Measurements from ENCODE around the gene CARD8.

Gene CARD8

DNA sequence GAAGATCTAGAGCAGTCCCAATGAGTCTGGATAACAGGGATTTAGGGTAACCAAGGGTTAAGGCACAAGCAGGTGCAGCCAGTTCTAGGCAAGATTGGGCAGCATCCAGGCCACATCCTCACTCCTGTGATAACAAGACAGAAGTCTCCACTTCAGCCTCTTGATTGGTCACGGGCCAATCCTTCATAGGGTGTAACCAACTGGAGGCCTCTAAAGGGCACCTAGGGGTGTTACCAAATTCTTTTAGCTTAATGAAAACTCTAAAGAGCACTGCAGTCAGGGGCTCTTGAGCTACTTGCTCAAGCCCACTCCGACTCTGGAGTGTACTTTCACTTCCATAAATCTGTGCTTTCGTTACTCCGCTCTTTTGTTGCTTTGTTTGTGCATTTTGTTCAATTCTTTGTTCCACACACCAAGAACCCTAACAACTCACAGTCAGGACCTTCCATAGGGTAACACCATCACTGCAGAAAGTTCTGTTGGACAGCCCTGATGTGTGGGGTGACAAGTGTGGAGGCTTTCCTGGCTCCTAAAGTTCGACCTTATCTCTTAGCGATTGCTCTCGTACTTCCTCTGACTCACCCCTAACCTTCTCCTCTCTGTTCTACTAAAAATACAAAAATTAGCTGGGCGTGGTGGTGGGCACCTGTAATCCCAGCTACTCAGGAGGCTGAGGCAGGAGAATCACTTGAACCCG, 49.2 kb downstream of the CARD8 start:
- DNase-seq, result no peak

DNA sequence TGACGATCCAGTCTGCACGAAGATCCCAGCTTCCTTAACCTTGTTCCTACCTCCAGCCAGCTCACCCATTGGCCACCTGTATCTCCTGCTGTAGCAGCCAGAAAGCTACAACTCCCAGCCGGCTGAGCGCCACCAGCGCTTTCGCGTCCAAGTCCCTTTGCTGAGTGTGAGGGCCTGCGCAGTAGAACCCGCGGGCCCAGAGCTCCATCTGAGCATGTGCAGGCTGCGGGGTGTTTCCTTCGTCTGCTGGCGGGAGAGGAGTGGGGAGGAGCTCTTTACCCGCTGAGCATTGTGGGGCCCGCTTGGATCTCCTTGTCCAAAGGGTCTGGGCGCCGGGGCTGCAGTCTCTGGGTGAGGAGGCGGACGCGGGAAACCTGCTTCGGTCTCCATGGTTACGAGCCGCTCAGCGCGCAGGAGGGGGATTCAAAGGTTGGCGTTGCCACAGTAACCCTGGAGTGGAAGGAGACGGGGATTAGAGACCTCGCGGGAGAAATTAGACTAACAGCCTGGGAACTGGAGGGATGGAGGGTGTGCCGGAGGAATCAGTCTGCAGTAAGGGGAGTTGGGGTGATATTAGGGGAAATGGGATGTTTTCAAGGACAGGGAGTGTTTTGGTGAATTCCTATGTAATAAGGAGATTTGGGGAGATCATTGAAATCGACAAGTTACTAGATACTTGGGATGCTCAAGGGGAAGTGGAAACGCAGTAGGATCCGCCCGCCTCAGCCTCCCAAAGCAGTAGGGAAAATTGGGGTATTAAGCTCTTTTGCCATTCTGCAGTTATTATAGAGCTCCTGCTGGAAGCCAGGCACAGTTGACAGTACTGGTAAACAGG, 51.7 kb downstream of the CARD8 start:
- peak; percentile 99 to 100 for DNase-seq

DNA sequence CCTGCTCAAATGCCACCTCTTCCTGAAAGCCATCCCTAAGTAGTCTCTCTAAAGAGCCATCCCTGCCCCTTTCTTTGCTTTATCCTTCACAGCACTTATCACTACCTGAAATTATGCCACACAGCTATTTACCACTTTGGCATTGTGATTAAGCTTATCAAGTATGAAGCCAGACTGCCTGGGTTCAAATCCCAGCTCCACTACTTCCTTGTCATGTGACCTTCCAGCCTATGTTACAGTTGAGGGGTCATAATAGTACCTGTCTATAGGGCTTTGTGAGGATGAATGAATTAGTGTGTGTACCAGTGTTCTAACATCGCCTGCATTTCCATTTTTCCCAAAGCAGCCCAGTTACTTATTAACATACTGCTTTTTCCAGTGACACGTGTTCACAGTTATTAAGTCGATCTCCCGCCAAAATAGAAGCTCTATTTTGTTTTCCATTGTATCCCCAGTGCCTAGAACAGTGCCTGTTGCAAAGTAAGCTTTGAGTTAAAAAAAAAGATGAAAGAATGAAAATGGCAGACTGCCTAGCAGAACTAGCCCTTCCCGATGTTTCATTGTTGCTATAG, 52.4 kb downstream of the CARD8 start:
- DNase-seq, result no peak

- DNase-seq, result no peak
Measured at GRCh38 chr19:48196933-48197665, 58.6 kb downstream of the CARD8 start.

- DNase-seq, result no peak
Measured at GRCh38 chr19:48196321-48196763, 59.4 kb downstream of the CARD8 start.

- DNase-seq, result no peak
Measured at GRCh38 chr19:48194844-48195830, 60.6 kb downstream of the CARD8 start.

DNA sequence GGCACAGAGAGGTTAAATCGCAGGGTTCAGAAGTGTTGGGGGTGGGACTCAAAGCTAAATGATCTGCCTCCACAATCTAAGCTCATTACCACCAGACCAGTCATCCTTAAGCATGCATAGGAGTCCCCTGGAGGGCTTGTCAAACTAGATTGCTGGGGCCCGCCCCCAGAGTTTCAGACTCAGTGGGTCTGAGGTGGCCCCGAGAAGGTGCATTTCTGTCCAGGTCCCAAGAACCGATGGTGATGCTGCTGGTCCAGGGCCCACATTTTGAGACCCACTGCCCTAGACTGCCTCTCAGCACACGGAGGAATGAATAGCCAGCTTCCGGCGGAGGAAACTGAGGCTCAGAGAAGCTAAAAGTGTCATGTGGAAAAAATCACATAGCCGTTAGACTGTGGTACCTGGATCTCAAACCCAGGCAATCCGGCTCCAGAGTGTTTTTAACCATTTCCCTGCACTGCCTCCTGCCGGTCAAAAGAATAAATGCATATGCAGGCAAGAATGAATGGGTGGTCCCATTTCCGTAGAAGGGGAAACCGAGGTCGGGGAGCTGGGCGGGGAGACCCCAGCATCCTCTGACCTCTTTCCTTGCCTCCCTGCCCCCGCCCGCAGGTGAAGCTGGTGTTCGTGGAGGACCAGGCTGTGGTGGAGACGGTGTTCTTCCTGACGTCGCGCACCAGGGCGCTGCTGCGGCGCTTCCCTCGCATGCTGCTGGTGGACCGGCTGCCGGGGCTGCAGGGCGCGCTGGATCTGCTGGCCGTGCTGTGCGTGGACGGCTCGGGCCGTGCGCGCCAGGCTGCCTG, 61.5 kb downstream of the CARD8 start:
- DNase-seq, result no peak

DNA sequence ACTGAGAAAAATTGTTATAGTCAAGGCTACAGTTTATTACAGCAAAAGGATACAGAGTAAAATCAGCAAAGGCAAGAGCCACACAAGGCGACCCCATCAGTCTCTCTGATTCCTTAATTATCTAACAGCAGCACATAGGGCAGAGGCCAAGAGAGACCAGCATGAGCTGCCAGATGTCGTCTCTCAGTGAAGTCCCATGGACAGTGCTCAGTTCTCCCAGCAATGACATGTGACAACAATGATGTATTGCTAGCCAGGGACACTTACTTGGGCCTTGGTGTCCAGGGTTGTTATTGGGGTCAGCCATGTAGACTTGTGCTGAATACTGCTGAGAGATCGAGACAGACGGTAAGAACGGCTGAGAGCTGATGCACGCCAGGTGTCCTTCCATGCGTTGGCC, 63.0 kb downstream of the CARD8 start:
- DNase-seq, result no peak

- no peak for DNase-seq
Measured at GRCh38 chr19:48190885-48191284, 64.8 kb downstream of the CARD8 start.

DNA sequence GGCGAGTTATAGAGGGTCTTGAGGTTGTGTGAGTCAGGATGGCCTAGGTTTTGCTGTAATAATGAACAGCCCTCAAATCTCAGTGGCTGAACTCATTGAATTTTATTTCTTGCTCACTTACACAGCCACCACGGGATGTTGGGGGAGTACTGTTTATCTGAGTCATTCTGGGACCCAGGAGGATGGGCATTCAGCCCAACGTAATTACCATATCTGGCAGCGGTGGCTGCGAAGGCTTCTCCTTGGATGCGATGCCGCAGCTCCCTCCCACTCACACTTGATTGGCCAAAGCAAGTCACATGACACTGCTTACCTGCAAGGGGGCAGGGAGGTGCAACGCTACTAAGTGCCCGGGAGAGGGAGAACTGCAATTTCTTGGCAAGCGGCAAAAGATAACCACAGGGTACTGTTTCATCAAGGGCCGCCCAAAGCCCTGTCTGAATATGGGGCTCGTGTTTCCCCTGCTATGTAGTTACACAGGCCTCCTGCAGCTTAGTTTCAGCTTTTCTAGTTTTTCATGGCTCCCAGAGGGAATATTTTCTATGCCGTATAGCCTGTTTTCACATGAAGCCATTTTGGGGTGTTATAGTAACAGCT, 65.3 kb downstream of the CARD8 start:
- no peak for DNase-seq

DNA sequence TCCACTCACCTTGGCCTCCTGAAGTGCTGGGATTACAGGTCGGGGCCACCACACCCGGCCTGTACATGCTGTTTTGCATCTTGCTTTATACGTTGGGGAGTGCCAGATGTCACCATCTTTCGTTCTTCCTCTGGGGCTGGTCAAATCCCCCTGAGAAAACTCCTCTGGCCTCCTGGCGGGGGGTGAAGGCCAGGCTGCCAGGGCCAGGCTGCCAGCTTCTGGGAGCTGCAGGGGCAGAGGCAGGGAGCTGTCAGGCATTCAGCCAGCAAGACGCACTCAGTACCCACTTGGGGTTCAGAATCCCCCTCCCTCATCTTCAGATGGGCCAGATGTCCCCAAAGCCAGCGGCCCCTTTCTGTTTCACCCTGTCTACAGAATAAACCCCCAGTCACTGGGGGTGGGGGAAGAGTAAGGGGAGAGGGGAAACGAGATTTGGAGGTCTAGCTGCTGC, 69.1 kb downstream of the CARD8 start:
- no peak for DNase-seq

- DNase-seq, result no peak
Measured at GRCh38 chr19:48186015-48186414, 69.7 kb downstream of the CARD8 start.

GRCh38 chr19:48183356-48183755, 72.4 kb downstream of the CARD8 start:
- no peak for DNase-seq

DNA sequence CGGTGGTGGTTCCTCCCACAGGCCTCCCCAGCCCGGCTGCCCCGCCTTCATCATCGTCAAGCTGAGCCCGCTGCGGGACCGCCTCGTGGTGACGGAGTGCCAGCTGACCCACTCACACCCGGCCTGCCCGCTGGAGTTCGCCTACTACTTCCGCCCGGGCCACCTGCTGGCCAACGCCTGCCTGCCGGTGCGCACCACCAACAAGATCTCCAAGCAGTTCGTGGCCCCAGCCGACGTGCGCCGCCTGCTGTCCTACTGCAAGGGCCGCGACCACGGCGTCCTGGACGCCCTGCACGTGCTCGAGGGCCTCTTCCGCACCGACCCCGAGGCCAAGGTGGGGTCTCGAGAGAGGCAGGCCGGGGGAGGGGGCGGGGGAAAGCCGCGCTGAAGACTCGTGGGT, 73.3 kb downstream of the CARD8 start:
- no peak for DNase-seq

- no peak for DNase-seq
Measured at GRCh38 chr19:48181505-48181904, 74.2 kb downstream of the CARD8 start.

GRCh38 chr19:48176226-48176625, 79.5 kb downstream of the CARD8 start:
- no peak for DNase-seq

DNA sequence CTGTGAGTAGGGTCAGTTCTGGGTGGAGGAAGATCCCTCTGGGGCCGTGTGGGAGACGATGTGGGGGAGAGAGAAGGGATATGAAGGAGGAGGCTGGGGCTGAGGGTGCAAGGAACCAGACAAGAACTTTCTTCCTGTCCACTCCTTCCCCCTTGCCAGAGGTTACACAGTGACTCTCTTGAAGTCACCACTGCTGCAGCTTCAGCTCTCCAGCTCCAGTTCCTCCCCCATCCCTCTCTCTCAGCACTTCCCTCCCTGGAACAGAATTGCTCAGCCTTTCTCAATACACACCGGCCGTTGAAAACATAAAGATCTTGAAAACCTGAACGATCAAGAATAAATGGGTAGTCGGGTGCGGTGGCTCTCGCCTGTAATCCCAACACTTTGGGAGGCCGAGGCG, 80.1 kb downstream of the CARD8 start:
- no peak for DNase-seq

DNA sequence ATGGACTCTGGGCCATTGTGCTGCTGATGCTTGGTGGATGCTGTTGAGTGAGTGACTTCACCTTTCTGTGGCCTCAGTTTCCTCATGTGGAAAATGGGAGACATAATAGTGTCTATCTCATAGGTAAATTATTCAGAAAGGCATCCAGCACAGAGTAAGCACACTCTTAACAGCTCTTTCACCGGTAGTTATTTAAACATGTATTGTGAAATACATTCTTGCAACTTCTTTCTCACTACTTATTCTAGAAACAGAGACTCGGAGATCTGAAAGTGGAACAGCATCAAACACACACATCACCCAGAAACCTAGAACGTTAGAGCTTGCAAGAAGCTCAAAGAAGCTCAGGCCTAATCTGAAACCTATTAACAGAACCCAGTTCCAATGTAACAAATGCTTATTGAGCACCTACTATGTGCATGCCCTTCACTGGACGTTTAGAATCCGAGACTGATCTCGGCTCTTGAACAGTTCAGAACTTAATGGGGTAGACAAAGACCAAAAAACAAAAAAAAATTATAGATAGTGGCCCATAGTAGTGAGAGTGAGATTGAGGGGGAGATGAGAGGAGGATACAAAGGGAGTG, 81.2 kb downstream of the CARD8 start:
- DNase-seq, result no peak

DNA sequence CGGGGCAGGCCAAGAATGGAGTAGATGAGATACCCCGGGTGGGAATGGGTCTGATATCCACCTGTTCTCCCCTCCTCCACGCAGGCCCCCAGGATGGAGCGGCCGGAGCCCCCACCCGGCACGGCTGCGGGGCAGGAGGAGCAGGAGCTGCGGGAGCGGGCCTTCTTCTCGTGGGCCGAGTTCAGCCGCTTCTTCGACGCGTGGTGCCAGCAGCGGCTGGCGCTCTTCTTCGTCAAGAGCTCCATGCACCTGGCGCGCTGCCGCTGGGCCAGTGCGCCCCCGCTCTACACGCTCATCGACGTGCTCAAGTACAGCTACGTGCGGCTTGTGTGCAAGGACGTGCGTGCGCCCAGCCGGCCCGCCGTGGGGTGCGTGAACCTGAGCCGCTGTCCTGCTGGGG, 84.0 kb downstream of the CARD8 start:
- no peak for DNase-seq

DNA sequence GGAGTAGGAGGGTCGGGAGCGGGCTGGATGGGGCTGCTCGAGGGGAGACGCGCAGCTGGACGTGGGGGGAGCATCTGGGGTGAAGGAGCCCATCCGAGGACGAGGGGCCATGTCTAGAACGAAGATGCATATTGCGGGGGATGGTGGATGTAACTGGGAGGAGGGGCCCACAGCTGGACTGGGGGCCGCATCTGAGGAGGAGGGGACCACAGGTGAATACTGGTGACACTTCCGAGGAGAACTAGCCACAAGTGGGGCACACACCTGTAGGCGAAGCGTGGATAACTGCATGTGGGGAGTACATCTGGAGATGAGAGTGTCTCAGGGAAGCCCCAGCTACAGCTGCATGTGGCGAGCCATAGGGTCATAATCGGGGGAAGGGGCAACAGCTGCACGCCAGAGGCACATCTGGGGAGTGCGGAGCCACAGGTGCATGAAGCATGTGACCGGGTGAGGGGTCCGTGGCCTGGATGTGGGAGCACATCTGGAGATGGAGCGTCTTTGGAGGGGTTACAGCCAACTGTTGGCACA, 84.8 kb downstream of the CARD8 start:
- no peak for DNase-seq
